K562 (cell line): ENCODE results near the gene TNIP2. TPM values are rescaled to one million over a fixed set of nuclear protein-coding genes. Genes with fewer than 3 reads are reported as not detected.

Experiments used
- ATAC-seq: fragments of 200-7000 bp; cut with Tn5 transposase; 3 replicates; pipeline ENCODE4 v1.9.1; 2020; ENCODE audit warnings: moderate library complexity
- BruUV-seq: library from RNA; stranded (reverse); fragments of 400-500 nt; replicated peaks from 2 replicates; lab custom pipeline; 2021; lab: Mats Ljungman, UMichigan
- CTCF ChIA-PET: fragments of 300-600 bp; formaldehyde crosslinking; extraction: SDS; loops from one replicate; lab custom pipeline; 2021; ENCODE audit warnings: low intra/inter-chr PET ratio; lab: Yijun Ruan, JAX
- POLR2A ChIA-PET: fragments of 300-600, 350-650 bp; sonication (Branson Sonifier 250); formaldehyde crosslinking; extraction: SDS; loops from one replicate; lab custom pipeline; 2021; ENCODE audit warnings: antibody characterized with exemption, inconsistent platforms; lab: Yijun Ruan, JAX
- DNase-seq, 4 experiments: peaks; one replicate each; pipeline versions ENCODE4 v3.0.0 to v3.0.0-alpha.2; 2011 to 2018; ENCODE audit warnings: low spot score in 3 of 4, mixed read lengths in 3 of 4; ENCODE audit errors: extremely low read depth in 1 of 4
- FAIRE-seq: peaks from 2 replicates; lab custom pipeline; 2011; peaks lifted over from hg19 to GRCh38; lab: Jason Lieb, UNC
- H2AFZ ChIP-seq: 2 replicates; pipeline ENCODE4 v1.6.0; 2011; ENCODE audit warnings: low read depth, low read length, control low read depth, inconsistent platforms
- H3K27ac ChIP-seq: fragments of 200-600 bp; 3 replicates; pipeline ENCODE4 v1.8.0; 2011; ENCODE audit warnings: low read depth, mild to moderate bottlenecking, control low read depth, inconsistent platforms, low read length, moderate library complexity, mixed read lengths; ENCODE audit errors: extremely low read depth
- H3K27me3 ChIP-seq, 2 experiments: fragments of 300-600 bp in 1 of 2; 2 replicates in 1 of 2; 3 replicates in 1 of 2; pipeline versions ENCODE4 v1.6.0 to v1.8.0; 2011; ENCODE audit warnings: inconsistent platforms in 2 of 2, low read length in 2 of 2, mild to moderate bottlenecking in 1 of 2, mixed read lengths in 1 of 2, moderate library complexity in 1 of 2; ENCODE audit not compliant: control insufficient read depth in 2 of 2, insufficient read depth in 2 of 2
- H3K36me3 ChIP-seq: fragments of 300-600 bp; 3 replicates; pipeline ENCODE4 v1.8.0; 2011; ENCODE audit warnings: mild to moderate bottlenecking, low read length, inconsistent platforms; ENCODE audit not compliant: control insufficient read depth, insufficient read depth
- H3K4me1 ChIP-seq, 2 experiments: fragments of 200-600 bp in 1 of 2; replicated peaks in 1 of 2; 2 replicates in 1 of 2; 3 replicates in 1 of 2; pipeline versions ENCODE4 v1.5.1 to v1.8.0; 2011; ENCODE audit warnings: inconsistent platforms in 2 of 2, low read length in 2 of 2, mild to moderate bottlenecking in 1 of 2, mixed read lengths in 1 of 2, moderate library complexity in 1 of 2; ENCODE audit not compliant: control insufficient read depth in 2 of 2, insufficient read depth in 2 of 2
- H3K4me2 ChIP-seq: 2 replicates; pipeline ENCODE4 v1.6.1; 2011; ENCODE audit warnings: low read length, control low read depth, inconsistent platforms, mixed read lengths; ENCODE audit not compliant: insufficient read depth
- H3K4me3 ChIP-seq: fragments of 200-600 bp; sonication (generic), shearing (Covaris generic); 2 replicates; pipeline ENCODE4 v1.5.1; 2016; ENCODE audit warnings: control low read depth, inconsistent platforms
- H3K79me2 ChIP-seq: fragments of 200-600 bp; 3 replicates; pipeline ENCODE4 v1.8.0; 2011; ENCODE audit warnings: low read length, inconsistent platforms; ENCODE audit not compliant: control insufficient read depth, insufficient read depth
- H3K9ac ChIP-seq, 2 experiments: 2 replicates each; pipeline versions ENCODE4 v1.6.0 to v1.6.1; 2011; ENCODE audit warnings: low read depth in 2 of 2, low read length in 2 of 2, control low read depth in 1 of 2, inconsistent platforms in 1 of 2, mild to moderate bottlenecking in 1 of 2, mixed read lengths in 1 of 2; ENCODE audit not compliant: insufficient read depth in 1 of 2
- H3K9me1 ChIP-seq: one replicate; pipeline ENCODE4 v1.6.0; 2011; ENCODE audit warnings: inconsistent platforms, mild to moderate bottlenecking, low read length, moderate library complexity; ENCODE audit not compliant: control insufficient read depth, insufficient read depth
- H3K9me3 ChIP-seq: replicated peaks from 2 replicates; pipeline ENCODE4 v1.5.1; 2011; ENCODE audit warnings: low read depth, low read length, inconsistent platforms; ENCODE audit not compliant: control insufficient read depth, insufficient read depth
- H4K20me1 ChIP-seq: replicated peaks from 2 replicates; pipeline ENCODE4 v1.6.1; 2011; ENCODE audit warnings: low read length, inconsistent platforms, mixed read lengths; ENCODE audit not compliant: control insufficient read depth, insufficient read depth
- FUS ChIP-seq: fragments of 200-400 bp; formaldehyde crosslinking; optimal IDR thresholded peaks from 2 replicates; pipeline ENCODE3; 2017; ENCODE audit warnings: low read depth, low read length
- SAFB2 ChIP-seq: fragments of 200-400 bp; formaldehyde crosslinking; IDR thresholded peaks from 2 replicates; pipeline ENCODE4 v1.6.1; 2018; ENCODE audit warnings: borderline replicate concordance, low read length, low read depth, moderate library complexity; ENCODE audit not compliant: severe bottlenecking
- WGBS: fragments of 100-300 bp; shearing (Covaris generic); methylation state at CpG from one replicate; pipeline ENCODE4 v1.1.6; 2016; ENCODE audit warnings: low coverage, mixed read lengths; ENCODE audit not compliant: insufficient coverage; ENCODE audit errors: missing lambda C conversion rate; 5-methylcytosine and 5-hydroxymethylcytosine counted together
- in situ Hi-C: fragments of 300-500 bp; cut with MboI; formaldehyde crosslinking; loops from 4 replicates; pipeline ENCODE4 v1.15.0; 2018; ENCODE audit warnings: inconsistent platforms, mixed read lengths
- intact Hi-C: fragments of 100-400 bp; cut with micrococcal nuclease; formaldehyde crosslinking; loops from 2 replicates; pipeline ENCODE4 v1.14.2; 2022
- polyA plus RNA-seq, 8 experiments: library from polyadenylated mRNA; depleted of rRNA in 4 of 8; stranded (reverse) in 5 of 8; unstranded in 3 of 8; fragments of >200 nt; fragmentation: Nextera tagmentation in 2 of 8; fragmentation: Illumina TruSeq in 1 of 8; extraction: Ambion mirVana in 2 of 8; extraction: Trizol in 1 of 8; gene quantifications; 2 replicates each; pipeline versions ENCODE4 v1.2.1 to v1.2.3, GENCODE V29; 2011 to 2014; ENCODE audit warnings: inconsistent platforms in 1 of 8, missing spikeins in 1 of 8
- total RNA-seq, 7 experiments: library from RNA; depleted of rRNA in 6 of 7; stranded (reverse); fragments of >200 nt in 6 of 7; fragmentation: Illumina TruSeq in 2 of 7; extraction: Trizol in 2 of 7; gene quantifications; 2 replicates each; pipeline versions ENCODE4 v1.2.1 to v1.2.3, GENCODE V29; 2011 to 2021; ENCODE audit warnings: low replicate concordance in 1 of 7
- TF ChIP-seq, protein P1 (sequence below), 3 experiments: IDR thresholded peaks in 2 of 3; conservative IDR thresholded peaks in 1 of 3; 2 replicates each; pipeline ENCODE4 v1.5.1; 2011 to 2012; ENCODE audit warnings: low read length in 3 of 3, mild to moderate bottlenecking in 3 of 3, control low read depth in 2 of 3, improper control_type of control experiment in 1 of 3, inconsistent platforms in 1 of 3, low read depth in 1 of 3, mixed read lengths in 1 of 3, moderate library complexity in 1 of 3; ENCODE audit not compliant: insufficient read depth in 2 of 3

Gene TNIP2
- total and polyA plus RNA-seq, 9 of the 15 experiments (the other 6 are each of a cell fraction or from before 2014, with no cell fraction given) = 0.61 to 42.6 (median 19.5) TPM

DNA sequence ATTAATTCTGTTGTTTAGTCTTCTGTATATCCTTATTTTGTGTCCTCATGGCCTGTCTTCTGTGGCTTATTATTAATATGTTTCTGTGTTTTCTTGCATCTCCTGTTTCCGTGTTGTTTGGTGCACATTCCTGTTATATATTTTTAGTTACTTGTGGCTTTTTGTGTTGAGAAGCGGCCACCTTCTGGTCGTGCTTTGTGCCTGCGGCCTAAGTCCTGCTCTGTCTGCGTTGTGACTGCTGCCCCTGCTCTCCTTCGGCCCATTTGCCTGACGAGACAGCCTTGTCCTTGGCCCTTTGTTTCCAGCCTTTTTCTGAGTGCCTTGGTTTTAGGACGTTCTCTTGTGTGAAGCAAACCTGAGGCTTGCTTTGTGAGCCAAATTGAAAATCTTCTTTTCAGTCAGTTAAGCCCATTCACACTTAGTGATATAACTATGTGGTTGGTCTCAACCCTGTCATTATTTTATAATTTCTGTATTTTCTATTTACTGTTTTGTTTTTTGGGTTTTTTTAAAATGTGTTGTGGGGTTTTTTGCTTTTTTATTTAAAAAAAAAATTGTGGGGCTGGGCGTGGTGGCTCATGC, 43.8 kb downstream of the TNIP2 start:
- Histone ChIP-seq H3K9me3 (no peaks in the 10 kb centered on the region), H3K4me2 (no peak overlapping the region), H2AFZ (no peak overlapping the region), H3K9ac (no peak overlapping the region), H3K4me3 (no peak overlapping the region), H4K20me1 (no peaks in the 10 kb centered on the region), H3K9me1 (no peaks in the 10 kb centered on the region), H3K4me1 (no peaks in the 10 kb centered on the region), H3K79me2 (no peaks in the 10 kb centered on the region), H3K27me3 (no peaks in the 10 kb centered on the region), H3K36me3 (peaks cover 41% of the 10 kb centered on the region; the same call in 2 of the 3 replicates), H3K27ac (no peak overlapping the region)
- TF ChIP-seq, protein P1, sequence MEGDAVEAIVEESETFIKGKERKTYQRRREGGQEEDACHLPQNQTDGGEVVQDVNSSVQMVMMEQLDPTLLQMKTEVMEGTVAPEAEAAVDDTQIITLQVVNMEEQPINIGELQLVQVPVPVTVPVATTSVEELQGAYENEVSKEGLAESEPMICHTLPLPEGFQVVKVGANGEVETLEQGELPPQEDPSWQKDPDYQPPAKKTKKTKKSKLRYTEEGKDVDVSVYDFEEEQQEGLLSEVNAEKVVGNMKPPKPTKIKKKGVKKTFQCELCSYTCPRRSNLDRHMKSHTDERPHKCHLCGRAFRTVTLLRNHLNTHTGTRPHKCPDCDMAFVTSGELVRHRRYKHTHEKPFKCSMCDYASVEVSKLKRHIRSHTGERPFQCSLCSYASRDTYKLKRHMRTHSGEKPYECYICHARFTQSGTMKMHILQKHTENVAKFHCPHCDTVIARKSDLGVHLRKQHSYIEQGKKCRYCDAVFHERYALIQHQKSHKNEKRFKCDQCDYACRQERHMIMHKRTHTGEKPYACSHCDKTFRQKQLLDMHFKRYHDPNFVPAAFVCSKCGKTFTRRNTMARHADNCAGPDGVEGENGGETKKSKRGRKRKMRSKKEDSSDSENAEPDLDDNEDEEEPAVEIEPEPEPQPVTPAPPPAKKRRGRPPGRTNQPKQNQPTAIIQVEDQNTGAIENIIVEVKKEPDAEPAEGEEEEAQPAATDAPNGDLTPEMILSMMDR (IDR thresholded peaks at IDR 0.05 in 2 of 3, conservative IDR thresholded peaks at IDR 0.05 in 1 of 3; ENCODE audit: insufficient read depth in 2 of 3, low read depth in 1 of 3, low read length in 3 of 3) = peak in 2 of 3 experiments; percentile 19 to 25; a peak in 1 of 6 replicates
- TF ChIP-seq FUS (no peak), SAFB2 (no peak)
- ChIA-PET POLR2A (interaction anchor here (0.7 kb wide), 1 partner anchor 31 kb away, joined by 5 read pairs; no protein-coding TSS in a partner anchor), CTCF (no interaction called here)
- in situ Hi-C loops (no loop called here), intact Hi-C loops (no loop called here)
- peak; percentile 63; the same call in 2 of the 3 replicates for ATAC-seq
- no peak for FAIRE-seq
- no TSS peak for BruUV-seq
- peak in 2 of 4 experiments; percentile 32 to 35 for DNase-seq
- 79% methylated on average over 8 of the region's 9 CpGs for WGBS
